Mesodermal cell (in vitro differentiated cells): Measurements from ENCODE around the gene RABL6.
"Not testable (repeated sequence)": the region's sequence is repeated elsewhere in the genome, so short reads cannot be mapped to it uniquely, and the experiment has no call there.

ENCODE experiments used
- H3K27ac ChIP-seq: 2 replicates; pipeline ENCODE4 v1.7.0; 2013; ENCODE audit warnings: mild to moderate bottlenecking, low read depth, low read length, moderate library complexity; ENCODE audit not compliant: severe bottlenecking
- H3K36me3 ChIP-seq: 2 replicates; pipeline ENCODE4 v1.7.1; 2013; ENCODE audit warnings: mild to moderate bottlenecking, low read length, moderate library complexity; ENCODE audit not compliant: control insufficient read depth, insufficient read depth
- H3K4me1 ChIP-seq: one replicate; pipeline ENCODE4 v1.7.1; 2013; ENCODE audit warnings: mild to moderate bottlenecking, low read length; ENCODE audit not compliant: insufficient read depth, control insufficient read depth, poor library complexity, severe bottlenecking
- H3K4me3 ChIP-seq: 2 replicates; pipeline ENCODE4 v1.7.0; 2013; ENCODE audit warnings: low read length, control low read depth, mild to moderate bottlenecking; ENCODE audit not compliant: insufficient read depth, poor library complexity, severe bottlenecking; ENCODE audit errors: extremely low read depth
- H3K9me3 ChIP-seq: 2 replicates; pipeline ENCODE4 v1.7.1; 2013; ENCODE audit warnings: mild to moderate bottlenecking, low read length, moderate library complexity; ENCODE audit not compliant: control insufficient read depth
- WGBS, 2 experiments: methylation state at CpG; one replicate each; pipeline ENCODE4 v1.1.5; 2013; ENCODE audit warnings: missing lambda C conversion rate in 2 of 2; ENCODE audit not compliant: insufficient coverage in 2 of 2; 5-methylcytosine and 5-hydroxymethylcytosine counted together

RABL6 gene

GRCh38 chr9:136777359-136777758, 30.4 kb upstream of the RABL6 start:
- 78 to 83% methylated on average over 12 to 14 of the region's 14 CpGs for WGBS, 2 experiments
- H3K27ac ChIP-seq, result no peak overlapping the region

GRCh38 chr9:136779808-136780207, 27.9 kb upstream of the RABL6 start:
- Histone ChIP-seq H3K4me3 (no peak overlapping the region), H3K4me1 (peaks cover 9% of the 10 kb centered on the region), H3K27ac (peak overlapping the region; percentile 78), H3K9me3 (no peaks in the 10 kb centered on the region), H3K36me3 (no peaks in the 10 kb centered on the region)
- 69 to 73% methylated on average over 5 of the region's 5 CpGs for WGBS, 2 experiments

More at GRCh38 chr9:136777359-136777758, 30.4 kb upstream of the RABL6 start:
- Histone ChIP-seq H3K4me3 (no peak overlapping the region), H3K4me1 (peaks cover 6% of the 10 kb centered on the region), H3K36me3 (no peaks in the 10 kb centered on the region), H3K9me3 (peaks cover 13% of the 10 kb centered on the region)

GRCh38 chr9:136782452-136782851, 25.3 kb upstream of the RABL6 start:
- no peak overlapping the region for H3K27ac ChIP-seq
- H3K4me3 ChIP-seq, result no peak overlapping the region
- no peaks in the 10 kb centered on the region for H3K9me3 ChIP-seq
- H3K4me1 ChIP-seq, result peaks cover 19% of the 10 kb centered on the region
- H3K36me3 ChIP-seq, result no peaks in the 10 kb centered on the region
- 91 to 100% methylated on average over 3 of the region's 3 CpGs for WGBS, 2 experiments

- Histone ChIP-seq H3K9me3 (no peaks in the 10 kb centered on the region), H3K4me3 (no peak overlapping the region), H3K36me3 (no peaks in the 10 kb centered on the region), H3K4me1 (peaks cover 33% of the 10 kb centered on the region), H3K27ac (peak overlapping the region; percentile 71)
- WGBS, 2 experiments, result 62 to 75% methylated on average over 4 to 6 of the region's 9 CpGs
These were observed 23.3 kb upstream of the RABL6 start for GRCh38 chr9:136784249-136784996.

GRCh38 chr9:136784997-136785361, 22.8 kb upstream of the RABL6 start:
- Histone ChIP-seq H3K4me1 (peaks cover 38% of the 10 kb centered on the region), H3K9me3 (no peaks in the 10 kb centered on the region), H3K36me3 (no peaks in the 10 kb centered on the region), H3K27ac (peak overlapping the region; percentile 71), H3K4me3 (no peak overlapping the region)
- 87 to 97% methylated on average over 4 to 5 of the region's 6 CpGs for whole genome bisulfite sequencing, 2 experiments

GRCh38 chr9:136785565-136786355, 22.0 kb upstream of the RABL6 start:
- not testable (repeated sequence) for H3K9me3 ChIP-seq, H3K27ac ChIP-seq, H3K4me3 ChIP-seq, H3K36me3 ChIP-seq
- WGBS, 2 experiments, result 93 to 94% methylated on average over 16 to 20 of the region's 23 CpGs
- H3K4me1 ChIP-seq, result peaks cover 38% of the 10 kb centered on the region

- Histone ChIP-seq H3K36me3 (no peaks in the 10 kb centered on the region), H3K9me3 (no peaks in the 10 kb centered on the region), H3K4me3 (no peak overlapping the region), H3K4me1 (peaks cover 38% of the 10 kb centered on the region), H3K27ac (no peak overlapping the region)
- 86 to 89% methylated on average over 5 to 7 of the region's 10 CpGs for WGBS, 2 experiments
These were observed 21.3 kb upstream of the RABL6 start for GRCh38 chr9:136786451-136786850.

- not testable (repeated sequence) for H3K27ac ChIP-seq, H3K4me3 ChIP-seq, H3K9me3 ChIP-seq, H3K36me3 ChIP-seq
- peaks cover 38% of the 10 kb centered on the region for H3K4me1 ChIP-seq
- WGBS, 2 experiments, result 55 to 57% methylated on average over 2 to 3 of the region's 4 CpGs
These were observed 20.8 kb upstream of the RABL6 start for GRCh38 chr9:136786983-136787382.

- Histone ChIP-seq H3K9me3 (no peaks in the 10 kb centered on the region), H3K4me1 (peaks cover 38% of the 10 kb centered on the region), H3K36me3 (peaks cover 8% of the 10 kb centered on the region), H3K27ac (peak overlapping the region; percentile 95), H3K4me3 (no peak overlapping the region)
- 29 to 45% methylated on average over 12 to 16 of the region's 21 CpGs for WGBS, 2 experiments
These were observed 19.9 kb upstream of the RABL6 start for GRCh38 chr9:136787690-136788400.

- Histone ChIP-seq H3K4me1 (peaks cover 42% of the 10 kb centered on the region), H3K27ac (peak overlapping the region; percentile 95), H3K36me3 (peaks cover 18% of the 10 kb centered on the region)
- H3K9me3 ChIP-seq, H3K4me3 ChIP-seq: not testable (repeated sequence)
- 88 to 94% methylated on average over 16 of the region's 27 CpGs for WGBS, 2 experiments
These were observed 18.9 kb upstream of the RABL6 start for GRCh38 chr9:136788644-136789522.
